Thoracic aorta (tissue), 2 donors: Measurements from ENCODE around the gene BDKRB2. TPM values are rescaled to one million over a fixed set of nuclear protein-coding genes. Genes with fewer than 3 reads are reported as not detected.

Experiments used
- ATAC-seq: fragments of 150-250 bp; one replicate; pipeline ENCODE4 v1.8.0; 2017; ENCODE audit warnings: low read depth; ENCODE audit not compliant: insufficient number of reproducible peaks, low FRiP score
- DNase-seq: peaks from one replicate; pipeline ENCODE4 v3.0.0-alpha.2; 2020; ENCODE audit warnings: low spot score
- H3K27ac ChIP-seq, 2 donors: fragments of 200-600 bp; sonication (generic); 1 replicate in 1 of 2; 2 replicates in 1 of 2; pipeline ENCODE4 v1.5.1; 2016; ENCODE audit warnings: mild to moderate bottlenecking in 2 of 2, moderate library complexity in 2 of 2
- H3K27me3 ChIP-seq: fragments of 200-600 bp; sonication (generic); replicated peaks from 2 replicates; pipeline ENCODE4 v1.6.0; 2016; ENCODE audit warnings: mild to moderate bottlenecking; ENCODE audit not compliant: insufficient read depth
- H3K36me3 ChIP-seq: fragments of 200-600 bp; sonication (generic); one replicate; pipeline ENCODE4 v1.5.1; 2016
- H3K4me1 ChIP-seq, 2 donors: fragments of 200-600 bp; sonication (generic); 1 replicate in 1 of 2; 2 replicates in 1 of 2; pipeline versions ENCODE4 v1.5.1 to v1.6.0; 2016; ENCODE audit warnings: low read depth in 2 of 2, mild to moderate bottlenecking in 1 of 2; ENCODE audit not compliant: control insufficient read depth in 1 of 2
- H3K4me3 ChIP-seq: fragments of 200-600 bp; sonication (generic); 2 replicates; pipeline ENCODE4 v1.5.1; 2016; ENCODE audit warnings: mild to moderate bottlenecking
- H3K9me3 ChIP-seq: fragments of 200-600 bp; sonication (generic); 2 replicates; pipeline ENCODE4 v1.5.1; 2016
- CTCF ChIP-seq: fragments of 200-600 bp; sonication (generic); IDR thresholded peaks from one replicate; pipeline ENCODE4 v1.5.1; 2019; ENCODE audit warnings: antibody characterized with exemption
- total RNA-seq, 2 donors: library from RNA; depleted of rRNA; stranded (reverse); fragments of >200 nt; gene quantifications; one replicate each; pipeline versions ENCODE4 v1.1.0 to v1.2.3, GENCODE V29; 2016

Gene BDKRB2
- total RNA-seq, 2 donors from 2014 or later, result 2.6 to 14.3 TPM

DNA sequence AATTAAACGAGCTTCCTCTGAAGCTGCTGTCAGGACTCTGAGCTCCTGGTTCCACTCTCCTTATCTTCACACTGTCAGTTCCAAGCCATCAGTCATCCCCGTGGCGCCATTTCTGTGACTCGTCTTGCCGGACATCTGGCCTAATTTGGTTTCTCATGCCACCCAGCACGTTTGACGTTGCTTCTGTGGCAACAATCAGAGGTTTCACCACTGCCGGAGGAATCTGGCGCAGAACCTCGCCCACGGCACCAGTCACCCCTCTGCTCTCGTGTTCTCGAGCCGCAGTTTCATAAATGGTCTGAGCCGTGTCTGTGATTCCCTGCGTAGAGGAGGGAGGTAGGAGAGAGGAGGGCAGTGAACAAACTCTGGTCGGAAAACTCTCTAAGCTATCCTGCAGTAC is 81.0 kb downstream of the BDKRB2 start:
- ATAC-seq, result no peak
- no peak overlapping the region for H3K27ac ChIP-seq
- no peak overlapping the region for H3K4me3 ChIP-seq

GRCh38 chr14:96286251-96286650 is 81.6 kb downstream of the BDKRB2 start:
- Histone ChIP-seq H3K4me1 (no peaks in the 10 kb centered on the region), H3K27ac (no peak overlapping the region), H3K36me3 (peaks cover 28% of the 10 kb centered on the region), H3K4me3 (no peak overlapping the region), H3K9me3 (no peaks in the 10 kb centered on the region), H3K27me3 (no peaks in the 10 kb centered on the region)
- no peak for ATAC-seq
- no peak for TF ChIP-seq CTCF
- no peak for DNase-seq

More for the DNA sequence above, 81.0 kb downstream of the BDKRB2 start:
- DNase-seq, result no peak
- H3K27me3 ChIP-seq, result no peaks in the 10 kb centered on the region
- TF ChIP-seq CTCF, result no peak
- H3K9me3 ChIP-seq, result no peaks in the 10 kb centered on the region
- H3K36me3 ChIP-seq, result peaks cover 27% of the 10 kb centered on the region
- H3K4me1 ChIP-seq, result no peaks in the 10 kb centered on the region

- H3K9me3 ChIP-seq, result no peaks in the 10 kb centered on the region
- H3K4me1 ChIP-seq, result no peaks in the 10 kb centered on the region
- DNase-seq, result no peak
- H3K36me3 ChIP-seq, result peaks cover 26% of the 10 kb centered on the region
- no peak for ATAC-seq
- H3K4me3 ChIP-seq, result no peak overlapping the region
- H3K27ac ChIP-seq, result no peak overlapping the region
- H3K27me3 ChIP-seq, result no peaks in the 10 kb centered on the region
- no peak for TF ChIP-seq CTCF
Measured at GRCh38 chr14:96287856-96288255, 83.2 kb downstream of the BDKRB2 start.

Other genes with a start within 250 kb of the BDKRB2 start
- 10 to 100 TPM; 23.0 to 37.5 TPM for gene C14orf132, start 165.5 kb upstream of the BDKRB2 start, total RNA-seq
- 1 to 10 TPM in 1 of 2 donors, not detected in 1; 1.8 TPM for gene BDKRB1, start 51.4 kb downstream of the BDKRB2 start, total RNA-seq
- 10 to 100 TPM; 29.1 to 47.4 TPM for gene ATG2B, start 158.5 kb downstream of the BDKRB2 start, total RNA-seq
- gene GSKIP, start 158.7 kb downstream of the BDKRB2 start, total RNA-seq, result 10 to 100 TPM in 1 of 2 donors, 1 to 10 TPM in 1; 9.0 to 13.9 TPM
- gene AK7, start 187.3 kb downstream of the BDKRB2 start, total RNA-seq, result 1 to 10 TPM in 1 of 2 donors, not detected in 1; 1.1 TPM